ENCODE measurements around the gene ATOSA.

DNA sequence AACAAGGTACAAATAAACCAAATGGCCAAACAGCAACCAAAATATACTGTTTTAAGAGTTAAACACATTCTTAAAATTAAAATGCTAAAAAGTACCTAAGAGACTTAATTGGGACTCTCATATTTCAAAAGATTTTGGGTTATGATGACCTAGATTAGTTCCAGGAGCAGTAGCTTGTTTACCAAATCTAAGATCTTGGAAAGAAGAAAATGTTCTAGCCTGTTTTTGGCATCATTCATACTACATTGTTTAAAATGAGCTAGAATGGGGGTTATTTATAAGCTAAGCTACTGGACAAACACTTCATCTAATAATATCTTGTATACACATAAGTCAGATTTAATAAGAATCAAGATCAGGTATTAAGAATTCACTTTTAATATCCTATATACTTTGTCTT lies 22.8 kb downstream of the ATOSA start:
- TF ChIP-seq POLR2AphosphoS5 (IDR thresholded peaks at IDR 0.05; ENCODE audit: low read depth, low read length): no peak
- TF ChIP-seq RAD21 (IDR thresholded peaks at IDR 0.05 in 1 of 2, conservative IDR thresholded peaks at IDR 0.05 in 1 of 2; ENCODE audit: low read depth in 2 of 2, low read length in 2 of 2): no peak
- no peak for TF ChIP-seq JUN (IDR thresholded peaks at IDR 0.05; ENCODE audit: low read depth, low read length)
- no peak for TF ChIP-seq RFX5 (IDR thresholded peaks at IDR 0.05; ENCODE audit: borderline replicate concordance, low read depth, low read length)
- no peak for TF ChIP-seq JUND (IDR thresholded peaks at IDR 0.05; ENCODE audit: low read length)
- TF ChIP-seq, protein P1, sequence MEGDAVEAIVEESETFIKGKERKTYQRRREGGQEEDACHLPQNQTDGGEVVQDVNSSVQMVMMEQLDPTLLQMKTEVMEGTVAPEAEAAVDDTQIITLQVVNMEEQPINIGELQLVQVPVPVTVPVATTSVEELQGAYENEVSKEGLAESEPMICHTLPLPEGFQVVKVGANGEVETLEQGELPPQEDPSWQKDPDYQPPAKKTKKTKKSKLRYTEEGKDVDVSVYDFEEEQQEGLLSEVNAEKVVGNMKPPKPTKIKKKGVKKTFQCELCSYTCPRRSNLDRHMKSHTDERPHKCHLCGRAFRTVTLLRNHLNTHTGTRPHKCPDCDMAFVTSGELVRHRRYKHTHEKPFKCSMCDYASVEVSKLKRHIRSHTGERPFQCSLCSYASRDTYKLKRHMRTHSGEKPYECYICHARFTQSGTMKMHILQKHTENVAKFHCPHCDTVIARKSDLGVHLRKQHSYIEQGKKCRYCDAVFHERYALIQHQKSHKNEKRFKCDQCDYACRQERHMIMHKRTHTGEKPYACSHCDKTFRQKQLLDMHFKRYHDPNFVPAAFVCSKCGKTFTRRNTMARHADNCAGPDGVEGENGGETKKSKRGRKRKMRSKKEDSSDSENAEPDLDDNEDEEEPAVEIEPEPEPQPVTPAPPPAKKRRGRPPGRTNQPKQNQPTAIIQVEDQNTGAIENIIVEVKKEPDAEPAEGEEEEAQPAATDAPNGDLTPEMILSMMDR (IDR thresholded peaks at IDR 0.05; ENCODE audit: control extremely low read depth in 1 of 3, insufficient read depth in 1 of 3, low read depth in 1 of 3, low read length in 3 of 3): no peak
- no peak for TF ChIP-seq POLR2A (IDR thresholded peaks at IDR 0.05; ENCODE audit: control extremely low read depth in 1 of 2, low read depth in 2 of 2, low read length in 2 of 2)
- TF ChIP-seq EP300 (IDR thresholded peaks at IDR 0.05; ENCODE audit: borderline replicate concordance in 1 of 2, low read depth in 2 of 2, low read length in 2 of 2): no peak
- no peak for TF ChIP-seq TEAD4 (IDR thresholded peaks at IDR 0.05; ENCODE audit: low read depth, low read length)
- no peak for TF ChIP-seq TAF1 (IDR thresholded peaks at IDR 0.05; ENCODE audit: low read depth, low read length)
- no peak for TF ChIP-seq CHD1 (IDR thresholded peaks at IDR 0.05; ENCODE audit: low read depth, low read length)
- no peak for TF ChIP-seq SIRT6 (IDR thresholded peaks at IDR 0.05; ENCODE audit: low read length)
- TF ChIP-seq SP1 (IDR thresholded peaks at IDR 0.05; ENCODE audit: low read depth, low read length): no peak
- no peak for TF ChIP-seq KDM1A (IDR thresholded peaks at IDR 0.05; ENCODE audit: borderline replicate concordance, low read length)

All from H1 (cell line).